GM12878 (cell line): ENCODE data around the gene MIPOL1.

Source experiments
- BHLHE40 ChIP-seq, 2 experiments: fragments of 450-650 bp in 1 of 2; IDR thresholded peaks; 2 replicates each; pipeline ENCODE4 v1.6.1; 2011 to 2017; ENCODE audit warnings: low read depth in 2 of 2, borderline replicate concordance in 1 of 2, improper control_type of control experiment in 1 of 2, low read length in 1 of 2, mild to moderate bottlenecking in 1 of 2
- CBFB ChIP-seq: IDR thresholded peaks from 2 replicates; pipeline ENCODE4 v1.6.1; 2016; ENCODE audit warnings: antibody characterized with exemption, low read depth
- CREB1 ChIP-seq: IDR thresholded peaks from 2 replicates; pipeline ENCODE4 v1.6.1; 2012; ENCODE audit warnings: low read depth, mild to moderate bottlenecking, inconsistent platforms
- CTCF ChIP-seq, 3 experiments: IDR thresholded peaks in 2 of 3; conservative IDR thresholded peaks in 1 of 3; 2 replicates each; pipeline ENCODE4 v1.5.1; 2011; ENCODE audit warnings: low read depth in 3 of 3, low read length in 3 of 3, mild to moderate bottlenecking in 3 of 3, control low read depth in 2 of 3, moderate library complexity in 2 of 3, inconsistent platforms in 1 of 3, mixed read lengths in 1 of 3; ENCODE audit not compliant: control insufficient read depth in 2 of 3, insufficient read depth in 1 of 3; ENCODE audit errors: extremely low read depth in 1 of 3
- EP300 ChIP-seq, 2 experiments: fragments of 150-350 bp in 1 of 2; IDR thresholded peaks; 2 replicates each; pipeline ENCODE4 v1.6.1; 2011 to 2012; ENCODE audit warnings: low read depth in 2 of 2, low read length in 2 of 2, borderline replicate concordance in 1 of 2, improper control_type of control experiment in 1 of 2, inconsistent platforms in 1 of 2; ENCODE audit not compliant: control insufficient read depth in 1 of 2
- GABPA ChIP-seq: IDR thresholded peaks from 2 replicates; pipeline ENCODE4 v1.6.1; 2014; ENCODE audit warnings: antibody characterized with exemption, low read depth, mild to moderate bottlenecking, inconsistent platforms
- HCFC1 ChIP-seq: fragments of 150-350 bp; IDR thresholded peaks from 2 replicates; pipeline ENCODE4 v1.6.1; 2014; ENCODE audit warnings: low read length
- MYB ChIP-seq: fragments of 150-350 bp; IDR thresholded peaks from 2 replicates; pipeline ENCODE4 v1.6.1; 2014; ENCODE audit warnings: mild to moderate bottlenecking, low read depth, low read length, borderline replicate concordance
- NRF1 ChIP-seq: conservative IDR thresholded peaks from 2 replicates; pipeline ENCODE4 v1.6.1; 2011; ENCODE audit warnings: mild to moderate bottlenecking, low read depth, low read length, improper control_type of control experiment
- POLR2AphosphoS5 ChIP-seq: IDR thresholded peaks from 2 replicates; pipeline ENCODE4 v1.6.1; 2011; ENCODE audit warnings: mild to moderate bottlenecking, low read length, inconsistent platforms
- ZNF274 ChIP-seq: IDR thresholded peaks from one replicate; pipeline ENCODE4 v1.8.0; 2011; ENCODE audit not compliant: insufficient read length, insufficient read depth
- ZNF384 ChIP-seq: IDR thresholded peaks from 2 replicates; pipeline ENCODE4 v1.6.1; 2012; ENCODE audit warnings: low read depth, mild to moderate bottlenecking, low read length, improper control_type of control experiment, borderline replicate concordance

- TF ChIP-seq EP300 (IDR thresholded peaks at IDR 0.05; ENCODE audit: borderline replicate concordance in 1 of 2, control insufficient read depth in 1 of 2, low read depth in 2 of 2, low read length in 2 of 2) (no peak), CBFB (no peak), ZNF274 (no peak), CTCF (IDR thresholded peaks at IDR 0.05 in 2 of 3, conservative IDR thresholded peaks at IDR 0.05 in 1 of 3; ENCODE audit: control insufficient read depth in 2 of 3, extremely low read depth in 1 of 3, insufficient read depth in 1 of 3, low read depth in 3 of 3, low read length in 3 of 3) (no peak), POLR2AphosphoS5 (no peak), MYB (no peak), GABPA (no peak), BHLHE40 (IDR thresholded peaks at IDR 0.05; ENCODE audit: borderline replicate concordance in 1 of 2, low read depth in 2 of 2, low read length in 1 of 2) (no peak), CREB1 (no peak), NRF1 (no peak), ZNF384 (no peak), HCFC1 (no peak)
Measured at GRCh38 chr14:37497422-37497821, 299.7 kb downstream of the MIPOL1 start.
